Brain microvascular endothelial cell (primary cell): ENCODE results near the gene GNPAT.

ENCODE experiments used
- DNase-seq: peaks from one replicate; pipeline ENCODE4 v3.0.0-alpha.2; 2020
- H3K27ac ChIP-seq: fragments of 250-450 bp; sonication (Bioruptor Pico); 2 replicates; pipeline ENCODE4 v1.5.1; 2020; ENCODE audit warnings: mild to moderate bottlenecking, moderate library complexity
- H3K27me3 ChIP-seq: fragments of 250-450 bp; sonication (Bioruptor Pico); replicated peaks from 2 replicates; pipeline ENCODE4 v1.5.1; 2020; ENCODE audit warnings: mild to moderate bottlenecking
- H3K36me3 ChIP-seq: fragments of 250-450 bp; sonication (Bioruptor Pico); replicated peaks from 2 replicates; pipeline ENCODE4 v1.5.1; 2020; ENCODE audit warnings: mild to moderate bottlenecking
- H3K4me3 ChIP-seq: 2 replicates; pipeline ENCODE4 v1.5.1; 2011; ENCODE audit warnings: low read depth, mild to moderate bottlenecking, control low read depth, low read length, moderate library complexity
- CTCF ChIP-seq: IDR thresholded peaks from 2 replicates; pipeline ENCODE4 v1.5.1; 2011; ENCODE audit warnings: low read depth, mild to moderate bottlenecking, moderate library complexity, low read length, control low read depth, inconsistent platforms; ENCODE audit errors: missing control alignments
- in situ Hi-C: cut with HindIII; loops from 2 replicates; pipeline ENCODE4 v1.10.0; 2017; ENCODE audit warnings: low sequenced_read_pairs, low pct_ligation_motif_present

Gene GNPAT

GRCh38 chr1:231196307-231196706 is 44.7 kb upstream of the GNPAT start:
- H3K27ac ChIP-seq, result no peak overlapping the region
- DNase-seq, result no peak
- in situ Hi-C loops, result no loop called here
- H3K27me3 ChIP-seq, result no peaks in the 10 kb centered on the region
- H3K36me3 ChIP-seq, result no peaks in the 10 kb centered on the region
- no peak for TF ChIP-seq CTCF
- H3K4me3 ChIP-seq, result no peak overlapping the region

GRCh38 chr1:231196728-231197127 is 44.3 kb upstream of the GNPAT start:
- no peak for DNase-seq
- TF ChIP-seq CTCF, result no peak
- in situ Hi-C loops, result no loop called here
- Histone ChIP-seq H3K27me3 (peaks cover 4% of the 10 kb centered on the region), H3K27ac (no peak overlapping the region), H3K36me3 (no peaks in the 10 kb centered on the region), H3K4me3 (no peak overlapping the region)

GRCh38 chr1:231199868-231200267 is 41.1 kb upstream of the GNPAT start:
- DNase-seq, result no peak
- Histone ChIP-seq H3K4me3 (no peak overlapping the region), H3K36me3 (no peaks in the 10 kb centered on the region), H3K27ac (no peak overlapping the region), H3K27me3 (peaks cover 11% of the 10 kb centered on the region)
- TF ChIP-seq CTCF, result no peak
- in situ Hi-C loops, result loop anchor here (25.0 kb wide), 2 partner anchors 263 to 388 kb away; no protein-coding TSS in a partner anchor

- H3K36me3 ChIP-seq, result no peaks in the 10 kb centered on the region
- TF ChIP-seq CTCF, result no peak
- no peak overlapping the region for H3K27ac ChIP-seq
- H3K4me3 ChIP-seq, result no peak overlapping the region
- DNase-seq, result peak; percentile 59
- in situ Hi-C loops, result loop anchor here (25.0 kb wide), 2 partner anchors 263 to 388 kb away; no protein-coding TSS in a partner anchor
- peaks cover 11% of the 10 kb centered on the region for H3K27me3 ChIP-seq
Observed at GRCh38 chr1:231200388-231201031, 40.5 kb upstream of the GNPAT start.

GRCh38 chr1:231201375-231201978 is 39.5 kb upstream of the GNPAT start:
- Histone ChIP-seq H3K4me3 (no peak overlapping the region), H3K27me3 (peaks cover 11% of the 10 kb centered on the region), H3K36me3 (no peaks in the 10 kb centered on the region), H3K27ac (no peak overlapping the region)
- DNase-seq, result no peak
- in situ Hi-C loops, result loop anchor here (25.0 kb wide), 2 partner anchors 264 to 389 kb away; no protein-coding TSS in a partner anchor
- no peak for TF ChIP-seq CTCF
